Neutrophil (primary cell): ENCODE results near the gene C11orf21.
A peak's percentile ranks its signal among the peaks of the same experiment; 100 is the strongest.

Experiments
- H3K27ac ChIP-seq: fragments of 200-600 bp; sonication (generic); 2 replicates; pipeline ENCODE4 v1.5.1; 2016; ENCODE audit warnings: mild to moderate bottlenecking, moderate library complexity
- H3K27me3 ChIP-seq: fragments of 200-600 bp; sonication (generic); 2 replicates; pipeline ENCODE4 v1.6.0; 2016; ENCODE audit warnings: mild to moderate bottlenecking
- H3K36me3 ChIP-seq: fragments of 200-600 bp; sonication (generic); 2 replicates; pipeline ENCODE4 v1.5.1; 2017
- H3K4me1 ChIP-seq, 2 experiments: fragments of 200-600 bp in 1 of 2; sonication (generic) in 1 of 2; 1 replicate in 1 of 2; 2 replicates in 1 of 2; pipeline versions ENCODE4 v1.5.1 to v1.6.1; 2013 to 2016; ENCODE audit warnings: low read depth in 1 of 2, low read length in 1 of 2, mild to moderate bottlenecking in 1 of 2, moderate library complexity in 1 of 2; ENCODE audit not compliant: control insufficient read depth in 1 of 2, insufficient read depth in 1 of 2
- H3K4me3 ChIP-seq, 2 experiments: fragments of 200-600 bp in 1 of 2; sonication (generic) in 1 of 2; 1 replicate in 1 of 2; 2 replicates in 1 of 2; pipeline ENCODE4 v1.5.1; 2013 to 2016; ENCODE audit warnings: low read depth in 1 of 2, low read length in 1 of 2, mild to moderate bottlenecking in 1 of 2, moderate library complexity in 1 of 2
- H3K9me3 ChIP-seq: fragments of 200-600 bp; sonication (generic); 2 replicates; pipeline ENCODE4 v1.5.1; 2016
- CTCF ChIP-seq: fragments of 200-600 bp; sonication (generic); IDR thresholded peaks from 2 replicates; pipeline ENCODE4 v1.5.1; 2016; ENCODE audit warnings: antibody characterized with exemption

Gene C11orf21

GRCh38 chr11:2299773-2300172 is 1.9 kb downstream of the C11orf21 start:
- peaks cover 41% of the 10 kb centered on the region for H3K36me3 ChIP-seq
- H3K27me3 ChIP-seq = no peaks in the 10 kb centered on the region
- H3K9me3 ChIP-seq = no peaks in the 10 kb centered on the region
- H3K27ac ChIP-seq = peak overlapping the region; percentile 97
- peaks cover 50 to 57% of the 10 kb centered on the region in 2 experiments for H3K4me1 ChIP-seq
- peak overlapping the region; percentile 29 to 77 for H3K4me3 ChIP-seq
- no peak for TF ChIP-seq CTCF

GRCh38 chr11:2298795-2299761 is 2.6 kb downstream of the C11orf21 start:
- H3K4me1 ChIP-seq = peaks cover 43 to 52% of the 10 kb centered on the region in 2 experiments
- peak overlapping the region in 1 of 2 experiments; percentile 77 for H3K4me3 ChIP-seq
- H3K36me3 ChIP-seq = peaks cover 41% of the 10 kb centered on the region
- H3K27me3 ChIP-seq = no peaks in the 10 kb centered on the region
- no peaks in the 10 kb centered on the region for H3K9me3 ChIP-seq
- TF ChIP-seq CTCF = no peak
- peak overlapping the region; percentile 97 for H3K27ac ChIP-seq

GRCh38 chr11:2298131-2298794 is 3.5 kb downstream of the C11orf21 start:
- peaks cover 6% of the 10 kb centered on the region for H3K27me3 ChIP-seq
- peak overlapping the region; percentile 97 for H3K27ac ChIP-seq
- TF ChIP-seq CTCF = no peak
- H3K9me3 ChIP-seq = no peaks in the 10 kb centered on the region
- no peak overlapping the region for H3K4me3 ChIP-seq
- peaks cover 41% of the 10 kb centered on the region for H3K36me3 ChIP-seq
- H3K4me1 ChIP-seq = peaks cover 35 to 52% of the 10 kb centered on the region in 2 experiments

- no peak overlapping the region for H3K4me3 ChIP-seq
- peaks cover 28 to 45% of the 10 kb centered on the region in 2 experiments for H3K4me1 ChIP-seq
- H3K27me3 ChIP-seq = peaks cover 10% of the 10 kb centered on the region
- TF ChIP-seq CTCF = no peak
- peak overlapping the region; percentile 97 for H3K27ac ChIP-seq
- peaks cover 41% of the 10 kb centered on the region for H3K36me3 ChIP-seq
- no peaks in the 10 kb centered on the region for H3K9me3 ChIP-seq
These were observed 4.1 kb downstream of the C11orf21 start for GRCh38 chr11:2297623-2298030.

GRCh38 chr11:2296913-2297622 is 4.7 kb downstream of the C11orf21 start:
- Histone ChIP-seq H3K4me1 (peaks cover 23 to 40% of the 10 kb centered on the region in 2 experiments), H3K27ac (peak overlapping the region; percentile 97), H3K4me3 (no peak overlapping the region), H3K36me3 (peaks cover 41% of the 10 kb centered on the region), H3K9me3 (no peaks in the 10 kb centered on the region), H3K27me3 (peaks cover 10% of the 10 kb centered on the region)
- TF ChIP-seq CTCF = no peak
